ENCODE results near the gene DRC7. TPM values are rescaled to one million over a fixed set of nuclear protein-coding genes. Genes with fewer than 3 reads are reported as not detected.
"Not testable (repeated sequence)": the region's sequence is repeated elsewhere in the genome, so short reads cannot be mapped to it uniquely, and the experiment has no call there.

The DRC7 gene
- total RNA-seq, 1 donor, result 0.54 TPM

GRCh38 chr16:57760357-57761160 is 66.0 kb downstream of the DRC7 start:
- no peak for DNase-seq (ENCODE audit: low read depth in 2 of 3, low spot score in 2 of 3)

DNA sequence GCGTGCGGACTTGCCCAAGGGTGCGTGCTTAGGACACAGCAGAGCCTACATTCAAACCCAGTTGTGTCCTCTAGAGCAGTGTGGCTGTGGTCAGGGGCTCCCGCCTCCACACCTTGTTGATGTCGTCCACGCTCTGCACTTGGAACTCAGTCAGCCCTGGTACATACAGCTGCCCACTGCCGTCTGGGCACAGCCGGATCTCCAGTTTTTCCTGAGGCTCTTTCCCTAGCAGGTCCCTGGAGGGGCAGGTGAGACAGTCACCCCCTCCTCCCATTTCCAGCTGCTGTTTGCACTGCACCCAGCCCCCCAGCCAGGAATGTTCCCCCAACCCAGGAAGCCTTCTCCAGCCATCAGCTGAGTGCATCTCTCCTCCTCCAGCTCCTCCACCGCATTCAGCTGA is 66.7 kb downstream of the DRC7 start:
- DNase-seq (ENCODE audit: low read depth in 2 of 3, low spot score in 2 of 3), result no peak

DNA sequence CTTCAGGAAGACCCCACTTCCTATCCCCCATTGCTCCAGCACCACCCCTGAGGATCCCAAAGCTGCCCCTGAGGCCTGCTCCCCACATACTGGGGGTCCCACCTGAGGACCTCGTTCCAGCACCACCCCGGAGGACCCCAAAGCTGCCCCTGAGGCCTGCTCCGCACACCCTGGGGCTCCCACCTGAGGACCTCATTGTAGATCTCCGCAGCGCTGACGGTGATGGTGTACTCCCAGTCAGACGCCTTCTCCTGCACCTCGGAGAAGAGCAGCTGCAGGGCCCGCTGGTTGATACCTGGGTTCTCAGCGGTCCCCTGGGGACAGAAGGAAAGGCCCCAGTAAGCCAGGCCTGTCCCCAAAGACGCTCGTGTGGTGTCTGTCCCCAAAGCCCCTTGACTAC is 67.4 kb downstream of the DRC7 start:
- no peak for DNase-seq (ENCODE audit: low read depth in 2 of 3, low spot score in 2 of 3)

DNA sequence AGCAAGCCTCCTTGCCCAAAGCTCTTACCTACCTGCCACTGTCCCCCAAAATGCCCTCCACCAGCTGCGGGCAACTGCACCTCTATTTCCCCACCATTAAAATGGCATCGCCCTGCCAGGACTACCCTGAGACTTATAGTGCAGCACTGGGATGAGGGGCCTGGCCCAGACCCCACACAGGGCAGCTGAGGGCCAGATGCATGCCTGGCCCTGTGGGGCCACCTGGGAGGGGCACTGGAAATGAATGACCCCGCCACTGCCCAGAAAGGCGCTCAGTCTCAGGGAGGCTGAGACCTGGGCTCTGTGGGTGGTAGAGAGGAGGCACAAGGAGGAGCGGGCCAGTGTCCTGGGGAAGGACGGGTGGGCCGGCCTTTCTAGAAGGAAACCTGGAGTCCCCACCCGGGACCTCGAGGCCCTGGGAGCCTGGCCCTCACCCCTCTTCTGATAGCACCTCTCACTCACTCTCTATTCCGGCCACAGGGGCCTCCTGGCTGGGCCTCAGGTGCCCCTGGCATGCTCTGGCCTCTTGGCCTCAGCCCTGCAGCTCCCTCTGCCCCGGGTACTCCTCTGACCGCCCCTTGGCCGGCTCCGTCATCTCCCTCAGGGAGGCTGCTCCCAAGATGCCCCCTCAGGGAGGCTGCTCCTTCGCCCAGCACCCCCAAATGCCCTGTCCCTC is 67.9 kb downstream of the DRC7 start:
- no peak for DNase-seq (ENCODE audit: low read depth in 2 of 3, low spot score in 2 of 3)

- DNase-seq (ENCODE audit: low read depth in 2 of 3, low spot score in 2 of 3), result no peak
Measured at GRCh38 chr16:57763285-57764005, 68.8 kb downstream of the DRC7 start.

DNA sequence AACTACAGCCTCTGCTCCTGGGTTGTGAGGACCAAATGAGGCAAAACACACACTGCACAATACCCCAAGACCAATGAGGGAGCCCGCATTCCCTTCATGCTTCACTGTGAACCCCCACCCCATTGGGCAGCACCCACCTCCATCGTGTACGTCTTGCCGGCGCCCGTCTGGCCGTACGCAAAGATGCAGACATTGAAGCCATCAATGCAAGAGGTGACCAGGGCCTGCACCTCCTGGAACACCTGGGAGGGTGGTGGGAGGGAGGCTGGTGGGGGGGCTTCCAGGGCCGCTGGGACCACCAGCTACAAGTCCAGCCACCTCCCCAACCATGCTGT is 69.4 kb downstream of the DRC7 start:
- no peak for DNase-seq (ENCODE audit: low read depth in 2 of 3, low spot score in 2 of 3)

DNA sequence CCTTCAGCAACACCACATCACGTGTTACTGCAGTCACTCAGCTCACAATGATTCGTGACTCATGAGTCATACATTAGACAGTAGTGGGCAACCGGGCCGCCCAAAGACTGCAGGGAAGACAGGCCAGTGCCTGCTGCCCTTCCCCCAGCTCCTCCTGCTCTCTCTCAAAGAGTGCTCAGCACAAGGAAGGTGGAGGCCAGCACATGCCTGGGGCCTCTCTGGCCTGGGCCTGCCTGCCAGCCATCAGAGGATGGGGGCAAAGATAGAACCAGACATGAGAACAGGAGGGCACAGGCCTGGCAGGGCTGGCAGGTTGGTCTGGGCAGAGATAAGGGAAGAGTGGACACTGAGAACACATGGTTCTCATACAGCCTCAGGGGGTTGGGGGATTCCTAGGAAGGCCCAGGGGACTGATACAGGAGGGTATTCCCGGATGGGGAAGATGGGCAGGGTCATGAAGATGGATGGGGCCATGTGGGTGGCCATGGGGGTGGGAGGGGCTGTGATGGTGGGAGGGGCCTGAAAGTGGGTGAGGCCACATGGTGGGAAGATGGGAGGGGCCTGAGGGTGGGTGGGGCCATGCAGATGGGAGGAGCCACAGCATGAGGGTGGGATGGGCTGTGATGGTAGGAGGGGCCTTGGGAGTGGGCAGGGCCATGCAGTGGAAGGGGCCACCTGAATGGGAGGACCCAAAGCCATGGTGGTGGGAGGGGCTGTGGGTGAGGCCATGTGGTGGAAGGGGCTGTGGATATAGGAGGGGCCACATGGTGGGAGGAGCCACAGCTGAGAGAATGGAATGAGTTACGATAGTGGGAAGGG is 69.9 kb downstream of the DRC7 start:
- DNase-seq (ENCODE audit: low read depth in 2 of 3, low spot score in 2 of 3), result peak in 2 of 3 donors; percentile 40 to 66

DNA sequence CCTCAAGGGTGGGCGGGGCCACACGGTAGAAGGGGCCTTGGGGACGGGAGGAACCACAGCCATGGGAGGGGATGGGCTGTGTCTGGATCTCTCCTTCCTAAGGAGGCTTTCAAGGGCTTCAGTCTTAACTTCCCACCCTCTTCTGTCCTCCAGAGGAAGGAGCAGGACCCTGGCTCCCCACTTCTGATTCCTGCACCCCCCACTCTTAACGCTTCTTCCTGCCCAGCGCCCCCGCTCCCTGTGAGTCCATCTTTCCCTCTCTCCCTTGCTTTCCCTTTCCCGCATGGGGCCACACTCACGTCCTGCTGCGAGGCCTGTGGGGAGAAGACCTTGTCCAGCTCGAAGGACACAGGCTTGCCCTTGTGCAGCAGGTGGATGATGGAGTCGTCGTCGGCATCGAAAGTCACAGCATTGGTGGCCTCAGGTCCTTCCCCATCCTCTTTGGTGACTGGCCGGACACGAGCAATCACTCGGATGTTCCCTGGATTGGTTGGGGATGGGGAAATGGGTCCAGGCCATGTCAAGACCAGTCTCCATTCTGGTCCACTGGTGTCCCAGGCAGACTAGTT is 70.6 kb downstream of the DRC7 start:
- DNase-seq (ENCODE audit: low read depth in 2 of 3, low spot score in 2 of 3), result no peak

DNA sequence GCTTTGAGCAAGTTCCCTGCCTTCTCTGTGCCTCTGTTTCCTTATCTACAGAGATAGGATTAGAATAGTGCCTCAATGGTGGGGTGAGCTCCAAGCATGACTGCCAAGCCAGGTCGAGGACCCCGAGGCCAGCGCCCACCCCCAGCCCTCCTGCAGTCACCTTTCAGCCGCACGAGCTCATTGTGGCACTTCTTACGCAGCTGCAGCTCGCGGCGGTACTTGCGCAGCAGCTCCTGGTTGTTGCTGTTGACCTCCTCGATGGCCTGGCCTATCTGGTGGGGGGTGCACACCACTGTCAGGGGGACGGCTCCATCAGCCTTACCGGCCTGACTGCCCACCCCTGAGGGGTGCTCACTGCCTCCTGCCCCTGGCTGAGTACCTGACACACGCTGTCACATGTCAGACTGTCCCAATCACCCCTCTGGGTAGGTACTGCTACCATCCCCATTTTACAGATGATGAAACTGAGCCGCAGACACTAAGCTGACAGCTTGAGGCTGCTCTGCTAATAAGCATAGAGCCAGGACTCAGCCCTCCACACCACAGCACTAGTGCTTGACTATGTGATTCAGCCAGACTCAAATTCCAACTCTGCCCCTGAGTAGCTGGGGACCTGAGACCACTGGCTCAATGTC is 72.2 kb downstream of the DRC7 start:
- DNase-seq (ENCODE audit: low read depth in 2 of 3, low spot score in 2 of 3), result no peak

DNA sequence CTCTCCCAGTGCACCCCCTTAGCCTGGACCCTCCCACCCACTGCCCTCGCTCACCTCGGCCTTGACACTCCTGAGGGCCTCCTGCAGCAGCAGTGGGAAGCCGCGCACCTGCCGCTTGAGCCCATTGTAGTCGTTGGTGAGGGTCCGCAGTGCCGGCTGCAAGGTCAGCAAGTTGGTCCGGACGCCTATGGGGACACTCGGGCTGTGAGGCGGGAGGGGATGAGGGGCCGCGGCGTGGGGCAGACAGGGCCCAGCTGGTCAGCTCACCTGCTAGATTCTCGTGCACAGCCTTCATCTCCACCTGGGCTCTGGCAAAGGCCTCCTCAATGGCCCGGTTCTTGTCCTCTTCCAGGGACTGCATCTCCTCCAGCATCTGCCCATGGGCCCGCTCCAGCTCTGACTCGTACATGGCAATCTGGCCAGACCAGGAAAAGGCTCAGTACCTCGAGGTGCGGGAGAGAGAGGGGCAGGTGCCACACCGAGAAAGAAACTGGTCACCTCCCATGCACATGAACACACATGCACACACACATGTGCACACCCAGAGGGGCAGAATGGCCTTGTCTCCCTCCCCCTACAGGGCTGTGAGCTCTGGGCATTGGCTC is 75.0 kb downstream of the DRC7 start:
- DNase-seq (ENCODE audit: low read depth in 2 of 3, low spot score in 2 of 3), result no peak

GRCh38 chr16:57770361-57770760 is 75.8 kb downstream of the DRC7 start:
- no peak for DNase-seq (ENCODE audit: low read depth in 2 of 3, low spot score in 2 of 3)

DNA sequence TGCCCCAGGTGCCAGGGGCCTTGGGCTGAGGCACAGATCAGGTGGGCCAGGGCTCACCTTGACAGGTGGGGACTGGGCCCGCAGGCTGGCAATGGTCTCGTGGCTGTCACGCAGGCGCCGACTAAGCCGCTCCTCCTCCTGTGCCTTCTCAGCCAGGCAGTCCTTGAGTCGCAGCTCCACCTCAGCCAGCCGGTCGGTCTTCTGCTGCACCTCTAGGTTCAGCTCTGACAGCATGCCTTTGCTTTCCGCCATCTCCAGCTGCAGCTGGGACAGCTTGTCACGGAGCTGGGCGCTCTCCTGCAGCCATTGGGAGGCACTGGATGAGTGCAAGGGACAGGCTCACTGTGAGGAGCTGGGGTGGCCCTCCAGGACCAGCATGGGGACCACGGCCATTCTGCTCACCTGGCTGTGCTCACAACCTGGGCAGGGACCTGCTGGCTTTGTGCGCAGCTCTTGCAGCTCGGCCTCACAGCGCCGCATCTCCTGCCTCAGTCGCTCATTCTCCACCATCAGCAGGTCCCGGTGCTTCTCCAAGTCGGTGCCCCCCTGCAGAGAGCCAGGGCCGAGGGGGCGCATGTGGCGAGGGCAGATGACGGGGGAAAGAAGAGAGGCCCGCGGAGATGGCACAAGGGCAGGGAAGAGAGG is 76.7 kb downstream of the DRC7 start:
- no peak for DNase-seq (ENCODE audit: low read depth in 2 of 3, low spot score in 2 of 3)

DNA sequence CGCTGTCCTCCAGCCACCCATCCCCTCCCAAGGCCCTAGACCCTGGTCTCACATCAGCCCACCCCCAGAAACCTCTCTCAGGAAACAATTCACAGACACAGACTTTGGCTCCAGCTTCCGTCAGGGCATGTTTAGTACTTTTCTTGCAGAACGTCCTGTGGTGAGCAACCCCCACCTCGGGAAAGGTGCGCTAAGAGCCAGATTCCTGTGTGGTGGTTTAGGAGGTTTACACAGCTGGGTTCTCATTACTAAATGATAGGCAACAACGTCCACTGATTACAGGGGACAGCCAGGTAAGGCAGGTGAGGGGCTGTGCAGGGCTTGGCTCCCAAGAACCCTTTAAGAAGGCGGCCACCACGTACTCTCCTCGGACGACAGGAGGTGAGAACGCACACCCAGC is 78.4 kb downstream of the DRC7 start:
- no peak for DNase-seq (ENCODE audit: low read depth in 2 of 3, low spot score in 2 of 3)

- DNase-seq (ENCODE audit: low read depth in 2 of 3, low spot score in 2 of 3), result no peak
Measured at GRCh38 chr16:57773655-57774295, 79.2 kb downstream of the DRC7 start.

- no peak for DNase-seq (ENCODE audit: low read depth in 2 of 3, low spot score in 2 of 3)
Measured at GRCh38 chr16:57774705-57775285, 80.2 kb downstream of the DRC7 start.

- no peak for DNase-seq (ENCODE audit: low read depth in 2 of 3, low spot score in 2 of 3)
Measured at GRCh38 chr16:57775661-57776469, 81.3 kb downstream of the DRC7 start.

- DNase-seq (ENCODE audit: low read depth in 2 of 3, low spot score in 2 of 3), result no peak
Measured at GRCh38 chr16:57778658-57779057, 84.1 kb downstream of the DRC7 start.

DNA sequence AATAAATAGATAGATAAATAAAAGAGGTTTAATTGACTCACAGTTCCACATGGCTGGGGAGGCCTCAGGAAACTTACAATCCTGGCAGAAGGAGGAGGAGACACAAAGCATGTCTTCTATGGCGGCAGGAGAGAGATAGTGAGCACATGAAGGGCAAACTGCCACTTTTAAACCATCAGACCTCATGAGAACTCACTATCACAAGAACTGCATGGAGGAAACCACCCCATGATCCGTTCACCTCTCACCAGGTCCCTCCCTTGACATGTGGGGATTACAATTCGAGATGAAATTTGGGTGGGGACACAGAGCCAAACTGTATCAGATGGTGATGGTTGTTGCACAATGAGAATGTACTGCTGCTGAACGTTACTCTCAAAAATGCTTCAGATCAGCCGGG is 85.2 kb downstream of the DRC7 start:
- not testable (repeated sequence) for DNase-seq (ENCODE audit: low read depth in 2 of 3, low spot score in 2 of 3)

Data from hematopoietic multipotent progenitor cell (in vitro differentiated cells).